ENCODE results near the gene DDAH1.

GRCh38 chr1:85279458-85280080, 185.4 kb downstream of the DDAH1 start:
- TF ChIP-seq CTCF (IDR thresholded peaks at IDR 0.05; ENCODE audit: insufficient read depth, low read length, poor library complexity, severe bottlenecking) (no peak), EZH2phosphoT487 (conservative IDR thresholded peaks at IDR 0.05; ENCODE audit: low read length) (no peak)

Data from SU-DHL-6 (cell line).